ENCODE data around the gene ARRDC1. TPM values are rescaled to one million over a fixed set of nuclear protein-coding genes. Genes with fewer than 3 reads are reported as not detected.

The ARRDC1 gene, protein sequence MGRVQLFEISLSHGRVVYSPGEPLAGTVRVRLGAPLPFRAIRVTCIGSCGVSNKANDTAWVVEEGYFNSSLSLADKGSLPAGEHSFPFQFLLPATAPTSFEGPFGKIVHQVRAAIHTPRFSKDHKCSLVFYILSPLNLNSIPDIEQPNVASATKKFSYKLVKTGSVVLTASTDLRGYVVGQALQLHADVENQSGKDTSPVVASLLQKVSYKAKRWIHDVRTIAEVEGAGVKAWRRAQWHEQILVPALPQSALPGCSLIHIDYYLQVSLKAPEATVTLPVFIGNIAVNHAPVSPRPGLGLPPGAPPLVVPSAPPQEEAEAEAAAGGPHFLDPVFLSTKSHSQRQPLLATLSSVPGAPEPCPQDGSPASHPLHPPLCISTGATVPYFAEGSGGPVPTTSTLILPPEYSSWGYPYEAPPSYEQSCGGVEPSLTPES
- 10 to 100 TPM; 29.0 TPM for total RNA-seq

- Mint-ChIP-seq H3K9me3 (no peaks in the 10 kb centered on the region), H3K36me3 (ENCODE audit: low read depth) (no peaks in the 10 kb centered on the region), H3K4me3 (peak within 1 kb of the TSS; percentile 80), H3K27me3 (no peaks in the 10 kb centered on the region), H3K27ac (peak within 1 kb of the TSS; percentile 15), H3K4me1 (ENCODE audit: low read depth) (peaks cover 23% of the 10 kb centered on the region)
- ATAC-seq (peak; percentile 88), DNase-seq (peak; percentile 93)
- TF ChIP-seq, protein P1, sequence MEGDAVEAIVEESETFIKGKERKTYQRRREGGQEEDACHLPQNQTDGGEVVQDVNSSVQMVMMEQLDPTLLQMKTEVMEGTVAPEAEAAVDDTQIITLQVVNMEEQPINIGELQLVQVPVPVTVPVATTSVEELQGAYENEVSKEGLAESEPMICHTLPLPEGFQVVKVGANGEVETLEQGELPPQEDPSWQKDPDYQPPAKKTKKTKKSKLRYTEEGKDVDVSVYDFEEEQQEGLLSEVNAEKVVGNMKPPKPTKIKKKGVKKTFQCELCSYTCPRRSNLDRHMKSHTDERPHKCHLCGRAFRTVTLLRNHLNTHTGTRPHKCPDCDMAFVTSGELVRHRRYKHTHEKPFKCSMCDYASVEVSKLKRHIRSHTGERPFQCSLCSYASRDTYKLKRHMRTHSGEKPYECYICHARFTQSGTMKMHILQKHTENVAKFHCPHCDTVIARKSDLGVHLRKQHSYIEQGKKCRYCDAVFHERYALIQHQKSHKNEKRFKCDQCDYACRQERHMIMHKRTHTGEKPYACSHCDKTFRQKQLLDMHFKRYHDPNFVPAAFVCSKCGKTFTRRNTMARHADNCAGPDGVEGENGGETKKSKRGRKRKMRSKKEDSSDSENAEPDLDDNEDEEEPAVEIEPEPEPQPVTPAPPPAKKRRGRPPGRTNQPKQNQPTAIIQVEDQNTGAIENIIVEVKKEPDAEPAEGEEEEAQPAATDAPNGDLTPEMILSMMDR (IDR thresholded peaks at IDR 0.05), result no peak
- ChIA-PET POLR2A (no interaction called here), CTCF (no interaction called here)
- intact Hi-C loops (cut with micrococcal nuclease), result no loop called here
Measured at GRCh38 chr9:137605121-137606004, at the start of gene ARRDC1. TSS of gene ARRDC1 (plus strand) at chr9:137605686. CDS start at chr9:137605718, 32 bp downstream.

DNA sequence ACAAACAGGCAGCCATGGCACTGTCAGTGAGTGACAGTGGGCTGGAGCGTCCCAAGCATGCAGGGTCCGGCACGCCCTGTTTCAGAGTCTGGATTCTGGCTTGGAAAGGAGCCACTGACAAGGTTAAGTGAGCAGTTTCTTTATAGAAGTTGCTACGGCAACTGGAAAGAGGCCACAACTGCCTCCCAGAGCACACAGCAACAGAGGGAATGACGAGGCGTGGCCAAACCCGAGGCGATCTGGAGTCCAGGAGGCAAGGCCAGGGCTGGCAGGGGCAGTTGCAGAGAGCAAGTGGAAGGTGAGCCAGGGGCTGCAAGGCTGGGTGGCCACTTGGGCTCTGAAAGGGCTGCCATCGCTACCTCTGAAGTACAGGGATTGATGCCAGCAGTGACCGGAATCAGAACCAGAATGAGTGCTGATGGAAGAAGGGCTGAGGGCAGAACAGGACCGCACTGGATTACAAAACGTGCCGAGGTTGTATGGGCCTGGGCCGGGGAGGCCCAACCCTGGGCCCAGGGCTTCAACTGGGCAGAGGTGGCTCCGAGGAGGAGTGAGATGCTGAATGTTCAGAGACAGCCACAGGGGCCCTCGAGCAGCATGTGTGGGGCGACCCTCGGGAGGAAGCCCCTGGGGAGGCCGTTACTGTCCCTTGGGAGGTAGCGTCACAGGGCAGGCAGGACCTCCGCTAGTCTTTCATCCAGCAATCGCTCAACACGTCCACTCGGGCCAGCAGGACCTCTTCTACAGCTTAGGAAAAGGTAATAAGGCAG is 49.2 kb upstream of the ARRDC1 start:
- H3K4me3 Mint-ChIP-seq, result no peak overlapping the region
- intact Hi-C loops (cut with micrococcal nuclease), result no loop called here
- H3K27ac Mint-ChIP-seq, result no peak overlapping the region
- TF ChIP-seq, protein P1 (IDR thresholded peaks at IDR 0.05), result no peak
- H3K36me3 Mint-ChIP-seq (ENCODE audit: low read depth), result peaks cover 26% of the 10 kb centered on the region
- DNase-seq (no peak), ATAC-seq (no peak)
- H3K27me3 Mint-ChIP-seq, result no peaks in the 10 kb centered on the region
- CTCF ChIA-PET, result no interaction called here
- no peaks in the 10 kb centered on the region for H3K9me3 Mint-ChIP-seq
- H3K4me1 Mint-ChIP-seq (ENCODE audit: low read depth), result peaks cover 7% of the 10 kb centered on the region
- POLR2A ChIA-PET, result no interaction called here

DNA sequence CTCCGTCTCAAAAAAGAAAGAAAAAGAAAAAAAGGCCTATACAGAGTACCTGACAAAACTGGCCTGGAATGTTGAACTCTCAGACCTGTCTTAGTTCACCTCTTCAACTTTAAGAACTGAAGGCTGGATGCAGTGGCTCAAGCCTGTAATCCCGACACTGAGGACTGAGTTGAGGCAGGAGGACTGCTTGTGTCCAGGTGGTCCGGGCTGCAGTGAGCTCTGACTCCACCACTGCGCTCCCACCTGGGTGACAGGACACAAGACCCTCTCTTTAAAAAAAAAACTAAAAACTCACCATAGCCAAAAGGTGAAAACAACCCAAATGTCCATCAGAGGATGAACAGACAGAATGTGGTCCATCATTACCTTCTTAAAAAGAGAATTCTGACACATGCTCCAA is 47.4 kb upstream of the ARRDC1 start:
- CTCF ChIA-PET, result interaction anchor here (1.0 to 1.2 kb wide), 2 partner anchors 21 to 30 kb away, joined by 3 to 4 read pairs; no protein-coding TSS in a partner anchor

GRCh38 chr9:137564134-137564533 is 41.4 kb upstream of the ARRDC1 start:
- TF ChIP-seq, protein P1 (IDR thresholded peaks at IDR 0.05), result no peak
- H3K27ac Mint-ChIP-seq, result no peak overlapping the region
- peaks cover 27% of the 10 kb centered on the region for H3K36me3 Mint-ChIP-seq (ENCODE audit: low read depth)
- no peaks in the 10 kb centered on the region for H3K27me3 Mint-ChIP-seq
- no peaks in the 10 kb centered on the region for H3K9me3 Mint-ChIP-seq
- ATAC-seq, result no peak
- DNase-seq, result no peak
- intact Hi-C loops (cut with micrococcal nuclease), result no loop called here
- ChIA-PET POLR2A (no interaction called here), CTCF (interaction anchor here (0.6 kb wide), 1 partner anchor 71 kb away, joined by 3 read pairs; no protein-coding TSS in a partner anchor)
- peaks cover 3% of the 10 kb centered on the region for H3K4me1 Mint-ChIP-seq (ENCODE audit: low read depth)
- no peak overlapping the region for H3K4me3 Mint-ChIP-seq

More for the DNA sequence above, 47.4 kb upstream of the ARRDC1 start:
- Mint-ChIP-seq H3K27me3 (no peaks in the 10 kb centered on the region), H3K9me3 (no peaks in the 10 kb centered on the region), H3K27ac (no peak overlapping the region), H3K36me3 (ENCODE audit: low read depth) (peaks cover 25% of the 10 kb centered on the region), H3K4me1 (ENCODE audit: low read depth) (peaks cover 3% of the 10 kb centered on the region), H3K4me3 (no peak overlapping the region)
- TF ChIP-seq, protein P1 (IDR thresholded peaks at IDR 0.05), result no peak
- POLR2A ChIA-PET, result interaction anchor here (0.6 kb wide), 1 partner anchor 281 kb away, joined by 4 read pairs; no protein-coding TSS in a partner anchor
- intact Hi-C loops (cut with micrococcal nuclease), result no loop called here
- DNase-seq (no peak), ATAC-seq (no peak)
